ENCODE results near the gene SRBD1.

Gene SRBD1

GRCh38 chr2:45412754-45413379 lies 198.2 kb downstream of the SRBD1 start:
- DNase-seq, result no peak

GRCh38 chr2:45409677-45410076 lies 201.4 kb downstream of the SRBD1 start:
- no peak for DNase-seq

- DNase-seq, result no peak
These were observed 204.4 kb downstream of the SRBD1 start for GRCh38 chr2:45406621-45407020.

- no peak for DNase-seq
These were observed 206.2 kb downstream of the SRBD1 start for GRCh38 chr2:45404807-45405297.

- no peak for DNase-seq
These were observed 208.0 kb downstream of the SRBD1 start for GRCh38 chr2:45403036-45403435.

GRCh38 chr2:45401431-45401922 lies 209.6 kb downstream of the SRBD1 start:
- DNase-seq, result no peak

GRCh38 chr2:45399040-45399784 lies 211.9 kb downstream of the SRBD1 start:
- no peak for DNase-seq

GRCh38 chr2:45397292-45397691 lies 213.8 kb downstream of the SRBD1 start:
- no peak for DNase-seq

- DNase-seq, result no peak
These were observed 214.4 kb downstream of the SRBD1 start for GRCh38 chr2:45396671-45397070.

GRCh38 chr2:45394842-45395241 lies 216.2 kb downstream of the SRBD1 start:
- no peak for DNase-seq

GRCh38 chr2:45394216-45394615 lies 216.9 kb downstream of the SRBD1 start:
- DNase-seq, result no peak

- no peak for DNase-seq
These were observed 219.2 kb downstream of the SRBD1 start for GRCh38 chr2:45391866-45392265.

GRCh38 chr2:45390861-45391260 lies 220.2 kb downstream of the SRBD1 start:
- no peak for DNase-seq

- DNase-seq, result no peak
These were observed 220.6 kb downstream of the SRBD1 start for GRCh38 chr2:45390441-45390840.

- no peak for DNase-seq
These were observed 222.4 kb downstream of the SRBD1 start for GRCh38 chr2:45388541-45389100.

GRCh38 chr2:45382744-45383143 lies 228.3 kb downstream of the SRBD1 start:
- no peak for DNase-seq

- DNase-seq, result no peak
These were observed 230.8 kb downstream of the SRBD1 start for GRCh38 chr2:45380131-45380836.

- no peak for DNase-seq
These were observed 231.5 kb downstream of the SRBD1 start for GRCh38 chr2:45379399-45380087.

GRCh38 chr2:45373534-45373933 lies 237.5 kb downstream of the SRBD1 start:
- no peak for DNase-seq

- DNase-seq, result no peak
These were observed 240.7 kb downstream of the SRBD1 start for GRCh38 chr2:45370369-45370768.

GRCh38 chr2:45368792-45369191 lies 242.3 kb downstream of the SRBD1 start:
- no peak for DNase-seq

GRCh38 chr2:45361666-45362065 lies 249.4 kb downstream of the SRBD1 start:
- no peak for DNase-seq

GRCh38 chr2:45354776-45355175 lies 256.3 kb downstream of the SRBD1 start:
- DNase-seq, result no peak

All from CD4-positive, alpha-beta T cell treated with Interleukin-10 for 1 hour (primary cell).